Gastrocnemius medialis (tissue), 4 donors: ENCODE measurements around the gene RAB11B.

Experiments
- POLR2A ChIP-seq, 2 donors: fragments of 450-650 bp; IDR thresholded peaks; one replicate each; pipeline ENCODE4 v1.6.1; 2017; ENCODE audit warnings: antibody characterized with exemption in 2 of 2, mild to moderate bottlenecking in 2 of 2, moderate library complexity in 2 of 2
- TF ChIP-seq, protein P1 (sequence below), 5 experiments: fragments of 450-650 bp in 3 of 5; fragments of 200-600 bp in 2 of 5; sonication (generic) in 2 of 5; IDR thresholded peaks in 4 of 5; conservative IDR thresholded peaks in 1 of 5; 1 replicate in 4 of 5; 2 replicates in 1 of 5; pipeline ENCODE4 v1.5.1; 2016 to 2019; ENCODE audit warnings: antibody characterized with exemption in 5 of 5, mild to moderate bottlenecking in 3 of 5, moderate library complexity in 3 of 5

GRCh38 chr19:8401981-8402411 lies 11.8 kb downstream of the RAB11B start:
- TF ChIP-seq POLR2A (IDR thresholded peaks at IDR 0.05): no peak
- TF ChIP-seq, protein P1, sequence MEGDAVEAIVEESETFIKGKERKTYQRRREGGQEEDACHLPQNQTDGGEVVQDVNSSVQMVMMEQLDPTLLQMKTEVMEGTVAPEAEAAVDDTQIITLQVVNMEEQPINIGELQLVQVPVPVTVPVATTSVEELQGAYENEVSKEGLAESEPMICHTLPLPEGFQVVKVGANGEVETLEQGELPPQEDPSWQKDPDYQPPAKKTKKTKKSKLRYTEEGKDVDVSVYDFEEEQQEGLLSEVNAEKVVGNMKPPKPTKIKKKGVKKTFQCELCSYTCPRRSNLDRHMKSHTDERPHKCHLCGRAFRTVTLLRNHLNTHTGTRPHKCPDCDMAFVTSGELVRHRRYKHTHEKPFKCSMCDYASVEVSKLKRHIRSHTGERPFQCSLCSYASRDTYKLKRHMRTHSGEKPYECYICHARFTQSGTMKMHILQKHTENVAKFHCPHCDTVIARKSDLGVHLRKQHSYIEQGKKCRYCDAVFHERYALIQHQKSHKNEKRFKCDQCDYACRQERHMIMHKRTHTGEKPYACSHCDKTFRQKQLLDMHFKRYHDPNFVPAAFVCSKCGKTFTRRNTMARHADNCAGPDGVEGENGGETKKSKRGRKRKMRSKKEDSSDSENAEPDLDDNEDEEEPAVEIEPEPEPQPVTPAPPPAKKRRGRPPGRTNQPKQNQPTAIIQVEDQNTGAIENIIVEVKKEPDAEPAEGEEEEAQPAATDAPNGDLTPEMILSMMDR (IDR thresholded peaks at IDR 0.05 in 4 of 5, conservative IDR thresholded peaks at IDR 0.05 in 1 of 5): no peak
